Measurements from ENCODE around the gene NR5A1. TPM values are rescaled to one million over a fixed set of nuclear protein-coding genes. Genes with fewer than 3 reads are reported as not detected.
A peak's percentile ranks its signal among the peaks of the same experiment; 100 is the strongest.

NR5A1 gene
- total RNA-seq, 2 experiments from 2014 or later: not detected

DNA sequence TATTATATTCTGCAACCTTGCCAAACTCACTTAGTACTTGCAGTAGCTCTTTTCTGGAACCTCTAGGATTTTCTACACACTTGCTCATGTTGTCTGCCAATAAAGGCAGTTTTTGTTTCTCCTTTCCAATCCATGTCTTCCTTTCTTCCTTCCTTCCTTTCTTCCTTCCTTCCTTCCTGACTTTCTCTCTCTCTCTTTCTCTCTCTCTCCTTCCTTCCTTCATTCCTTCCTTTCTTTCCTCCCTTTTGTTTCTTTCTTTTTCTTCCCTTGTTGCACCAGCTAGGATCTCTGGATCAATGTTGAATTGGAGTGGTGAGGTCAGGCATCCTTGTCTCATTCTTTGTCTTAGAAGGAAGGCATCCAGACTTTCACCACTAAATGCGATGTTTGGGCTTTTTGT lies 44.5 kb downstream of the NR5A1 start:
- Mint-ChIP-seq H3K27ac (no peak overlapping the region), H3K4me1 (ENCODE audit: low read depth) (no peaks in the 10 kb centered on the region), H3K36me3 (ENCODE audit: low read depth) (no peaks in the 10 kb centered on the region), H3K4me3 (no peak overlapping the region), H3K9me3 (ENCODE audit: insufficient read depth) (no peaks in the 10 kb centered on the region), H3K27me3 (ENCODE audit: low read depth) (peaks cover 11% of the 10 kb centered on the region)
- DNase-seq: no peak
- no peak for ATAC-seq
- ChIA-PET POLR2A (no interaction called here), CTCF (interaction anchor here (2.1 kb wide), 1 partner anchor 74 kb away, joined by 6 read pairs; no protein-coding TSS in a partner anchor)

DNA sequence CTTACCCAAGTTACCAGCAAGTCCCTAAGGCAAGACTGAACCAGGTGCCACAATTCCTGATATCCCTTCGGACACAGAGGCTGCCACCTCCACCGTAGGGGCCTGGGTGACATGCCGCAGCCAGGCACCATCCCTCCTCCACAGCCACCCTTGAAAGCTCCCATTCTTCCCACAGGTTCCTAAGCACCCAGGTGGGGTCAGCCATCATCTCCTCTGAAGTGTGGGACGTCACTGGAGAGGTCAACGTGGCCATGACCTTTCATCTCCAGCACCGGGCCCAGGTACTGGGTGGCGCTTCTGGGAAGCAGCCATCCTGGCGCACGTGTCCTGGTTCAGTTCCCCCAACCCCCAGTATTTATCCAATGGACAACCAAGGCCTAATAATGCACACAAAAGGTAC lies 48.8 kb downstream of the NR5A1 start:
- DNase-seq: no peak
- Mint-ChIP-seq H3K9me3 (ENCODE audit: insufficient read depth) (no peaks in the 10 kb centered on the region), H3K27ac (no peak overlapping the region), H3K36me3 (ENCODE audit: low read depth) (no peaks in the 10 kb centered on the region), H3K4me3 (no peak overlapping the region), H3K4me1 (ENCODE audit: low read depth) (no peaks in the 10 kb centered on the region), H3K27me3 (ENCODE audit: low read depth) (peaks cover 11% of the 10 kb centered on the region)
- no peak for ATAC-seq
- CTCF ChIA-PET: no interaction called here
- POLR2A ChIA-PET: no interaction called here

DNA sequence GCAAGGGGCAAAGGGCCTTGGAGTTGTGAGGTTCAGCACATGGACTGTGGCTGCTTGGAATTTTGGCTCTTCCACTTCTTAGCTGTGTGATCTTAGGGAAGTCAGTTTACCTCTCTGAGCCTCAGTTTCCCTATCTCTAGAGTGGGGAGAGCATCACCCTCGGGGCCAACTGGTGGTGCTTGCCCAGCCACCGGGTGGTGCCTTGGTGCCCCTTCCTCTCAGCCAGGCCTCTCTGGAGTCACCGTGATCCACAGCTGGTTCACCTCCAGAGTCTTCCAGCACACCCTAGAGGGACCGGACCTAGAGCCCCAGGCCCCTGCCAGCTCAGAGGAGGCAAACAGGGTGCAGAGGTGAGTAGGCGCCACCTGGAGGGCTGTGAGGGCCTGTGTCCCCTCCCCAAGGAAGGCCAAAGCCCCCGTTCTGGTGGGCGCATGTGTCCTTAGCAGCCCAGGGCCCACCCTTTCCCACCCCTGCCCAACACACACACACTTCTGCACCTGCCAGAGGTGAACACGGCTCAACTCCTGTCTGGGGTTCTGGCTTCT lies 49.2 kb downstream of the NR5A1 start:
- Mint-ChIP-seq H3K27me3 (ENCODE audit: low read depth) (peaks cover 7% of the 10 kb centered on the region), H3K27ac (no peak overlapping the region), H3K36me3 (ENCODE audit: low read depth) (no peaks in the 10 kb centered on the region), H3K4me3 (no peak overlapping the region), H3K4me1 (ENCODE audit: low read depth) (no peaks in the 10 kb centered on the region), H3K9me3 (ENCODE audit: insufficient read depth) (no peaks in the 10 kb centered on the region)
- ATAC-seq: no peak
- ChIA-PET CTCF (no interaction called here), POLR2A (no interaction called here)
- DNase-seq: no peak

DNA sequence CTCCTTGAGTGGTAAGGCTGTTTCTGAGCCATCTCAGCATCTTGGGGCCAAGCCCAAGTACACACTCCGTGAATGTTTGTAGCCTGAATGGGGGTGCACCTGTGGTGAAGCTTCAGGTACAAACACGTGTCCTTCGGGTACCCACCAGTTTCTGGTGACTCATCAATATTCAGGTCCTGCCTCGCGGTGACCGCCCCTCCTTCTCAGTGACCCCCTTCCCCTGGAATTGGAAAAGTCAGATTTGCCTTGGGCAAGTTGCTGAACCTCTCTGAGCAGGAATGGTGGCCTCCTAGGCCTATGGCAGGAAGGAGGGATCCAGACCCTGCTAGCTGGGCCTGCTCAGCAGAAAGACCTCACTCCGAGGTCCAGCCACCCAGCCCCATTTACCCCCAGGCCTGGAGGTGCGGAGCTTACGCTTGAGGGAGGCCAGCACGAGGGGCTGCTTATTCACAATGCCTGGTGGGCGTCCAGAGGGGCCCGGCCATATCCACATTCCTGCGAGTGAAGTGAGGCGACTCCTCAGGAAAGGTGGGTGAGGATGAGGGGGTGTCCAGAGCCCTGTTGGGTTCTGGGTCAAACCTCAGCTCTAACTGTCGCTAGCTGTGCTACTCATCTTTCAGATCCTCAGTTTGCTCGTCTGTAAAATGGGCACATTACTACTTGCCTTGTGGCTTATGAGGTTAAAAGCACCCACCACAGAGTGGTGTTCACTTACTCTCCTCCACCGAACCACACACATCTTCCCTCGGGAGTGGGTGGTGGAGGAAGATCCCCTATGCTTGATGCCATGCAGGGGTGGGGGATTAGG lies 49.9 kb downstream of the NR5A1 start:
- Mint-ChIP-seq H3K4me3 (no peak overlapping the region), H3K36me3 (ENCODE audit: low read depth) (no peaks in the 10 kb centered on the region), H3K9me3 (ENCODE audit: insufficient read depth) (no peaks in the 10 kb centered on the region), H3K4me1 (ENCODE audit: low read depth) (no peaks in the 10 kb centered on the region), H3K27ac (no peak overlapping the region), H3K27me3 (ENCODE audit: low read depth) (peaks cover 7% of the 10 kb centered on the region)
- POLR2A ChIA-PET: no interaction called here
- DNase-seq (no peak), ATAC-seq (no peak)
- CTCF ChIA-PET: no interaction called here

DNA sequence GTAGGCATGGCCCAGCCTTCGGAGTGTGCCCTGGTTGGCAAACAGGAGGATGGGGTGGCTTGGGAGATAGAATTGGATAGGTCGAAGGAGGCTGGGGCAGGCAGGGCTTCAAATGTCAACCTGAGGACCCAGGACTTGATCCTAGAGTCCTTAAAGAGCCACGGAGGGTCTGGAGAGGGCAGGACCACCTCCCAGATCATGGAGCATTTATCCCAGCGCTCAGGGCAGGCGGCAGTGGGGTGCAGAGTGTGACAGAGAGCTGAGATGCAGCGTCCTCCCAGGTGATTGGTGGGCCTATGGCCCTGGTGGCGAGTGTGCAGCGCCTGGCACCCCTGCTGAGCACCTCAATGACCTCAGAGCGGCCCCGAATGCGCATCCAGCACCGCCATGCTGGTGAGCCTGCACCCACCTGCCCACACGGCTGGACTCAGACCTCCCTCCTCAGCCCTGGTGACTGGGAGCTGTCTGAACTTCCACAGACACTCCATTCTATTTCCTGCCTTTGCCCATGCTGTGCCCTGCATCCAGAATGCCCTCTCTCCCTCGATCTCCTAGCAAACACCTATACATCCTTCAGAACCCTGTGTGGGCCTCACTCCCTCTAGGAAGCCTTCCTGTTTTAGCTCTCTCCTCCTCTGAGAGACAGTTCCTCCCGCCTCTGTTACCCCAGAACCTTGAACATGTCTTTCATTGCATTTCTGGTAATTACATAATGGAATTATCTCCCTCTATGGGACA lies 50.7 kb downstream of the NR5A1 start:
- Mint-ChIP-seq H3K36me3 (ENCODE audit: low read depth) (no peaks in the 10 kb centered on the region), H3K4me3 (no peak overlapping the region), H3K27ac (no peak overlapping the region), H3K9me3 (ENCODE audit: insufficient read depth) (no peaks in the 10 kb centered on the region), H3K27me3 (ENCODE audit: low read depth) (peaks cover 8% of the 10 kb centered on the region), H3K4me1 (ENCODE audit: low read depth) (no peaks in the 10 kb centered on the region)
- no peak for DNase-seq
- CTCF ChIA-PET: no interaction called here
- ATAC-seq: no peak
- POLR2A ChIA-PET: no interaction called here

DNA sequence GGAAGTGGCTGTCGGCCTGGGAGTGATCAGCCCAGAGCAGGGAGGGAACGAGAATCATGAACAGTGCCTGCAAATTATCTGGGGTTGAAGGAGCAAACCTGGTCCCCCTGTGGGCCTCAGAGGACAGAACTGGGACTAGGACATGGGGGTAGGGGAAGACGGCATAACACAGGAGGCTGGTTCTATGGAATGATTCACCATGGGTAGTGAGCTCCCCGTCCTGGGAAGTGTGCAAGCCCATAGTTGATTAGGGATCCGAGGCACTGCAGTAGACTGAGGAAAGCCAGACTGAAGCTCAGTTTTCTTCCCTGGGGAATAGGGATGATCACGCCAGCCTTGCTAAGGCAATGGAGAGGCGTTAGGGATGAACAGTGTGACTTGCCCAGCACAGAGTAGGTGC lies 51.4 kb downstream of the NR5A1 start:
- Mint-ChIP-seq H3K27me3 (ENCODE audit: low read depth) (peaks cover 13% of the 10 kb centered on the region), H3K36me3 (ENCODE audit: low read depth) (no peaks in the 10 kb centered on the region), H3K27ac (no peak overlapping the region), H3K9me3 (ENCODE audit: insufficient read depth) (no peaks in the 10 kb centered on the region), H3K4me3 (no peak overlapping the region), H3K4me1 (ENCODE audit: low read depth) (no peaks in the 10 kb centered on the region)
- POLR2A ChIA-PET: no interaction called here
- CTCF ChIA-PET: interaction anchor here (0.7 kb wide), 1 partner anchor 37 kb away, joined by 4 read pairs; no protein-coding TSS in a partner anchor
- DNase-seq (no peak), ATAC-seq (no peak)

DNA sequence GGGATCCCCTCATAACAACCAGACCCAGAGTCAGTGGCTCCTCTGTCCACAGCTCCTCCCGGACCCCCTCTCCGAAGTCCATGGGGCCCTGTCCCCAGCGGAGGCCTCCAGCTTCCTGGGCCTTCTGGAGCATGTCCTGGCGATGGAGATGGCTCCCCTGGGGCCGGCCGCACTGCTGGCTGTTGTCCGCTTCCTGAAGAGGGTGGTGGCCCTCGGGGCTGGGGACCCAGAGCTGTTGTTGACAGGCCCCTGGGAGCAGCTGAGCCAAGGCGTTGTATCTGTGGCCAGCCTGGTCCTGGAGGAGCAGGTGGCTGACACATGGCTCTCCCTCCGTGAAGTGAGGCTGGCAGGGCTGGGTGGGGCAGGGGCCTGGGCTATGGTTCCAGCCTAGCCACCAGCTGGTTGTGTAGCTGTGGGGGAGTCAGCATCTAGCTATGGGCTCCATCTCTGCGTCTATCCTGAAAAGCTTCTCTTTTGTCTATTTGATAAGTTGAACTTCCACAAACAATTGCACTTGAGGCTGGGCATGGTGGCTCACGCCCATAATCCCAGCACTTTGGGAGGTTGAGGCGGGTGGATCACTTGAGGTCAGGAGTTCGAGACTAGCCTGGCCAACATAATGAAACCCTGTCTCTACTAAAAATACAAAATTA lies 52.3 kb downstream of the NR5A1 start:
- Mint-ChIP-seq H3K27ac (no peak overlapping the region), H3K4me1 (ENCODE audit: low read depth) (no peaks in the 10 kb centered on the region), H3K27me3 (ENCODE audit: low read depth) (peaks cover 17% of the 10 kb centered on the region), H3K9me3 (ENCODE audit: insufficient read depth) (no peaks in the 10 kb centered on the region), H3K4me3 (no peak overlapping the region), H3K36me3 (ENCODE audit: low read depth) (no peaks in the 10 kb centered on the region)
- ChIA-PET CTCF (no interaction called here), POLR2A (no interaction called here)
- no peak for ATAC-seq
- no peak for DNase-seq

DNA sequence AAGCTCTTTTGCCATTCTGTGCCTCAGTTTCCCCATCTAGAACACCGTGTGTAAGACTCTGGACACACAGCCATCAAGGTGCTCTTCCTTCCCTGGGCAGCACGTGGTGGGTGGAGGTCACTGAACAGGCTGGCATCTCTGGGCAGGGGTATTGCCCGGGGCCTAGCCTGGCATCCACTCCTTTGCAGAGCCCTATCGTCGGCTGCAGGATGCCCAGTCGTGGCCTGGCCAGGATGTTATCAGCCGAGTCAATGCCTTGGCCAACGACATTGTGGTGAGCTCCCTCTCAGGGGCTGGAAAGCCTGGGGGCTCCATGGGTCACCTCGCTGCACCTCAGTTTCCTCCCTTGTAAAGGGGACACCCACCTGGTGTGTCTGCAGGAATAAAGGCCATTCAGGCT lies 52.9 kb downstream of the NR5A1 start:
- H3K4me3 Mint-ChIP-seq: no peak overlapping the region
- POLR2A ChIA-PET: no interaction called here

DNA sequence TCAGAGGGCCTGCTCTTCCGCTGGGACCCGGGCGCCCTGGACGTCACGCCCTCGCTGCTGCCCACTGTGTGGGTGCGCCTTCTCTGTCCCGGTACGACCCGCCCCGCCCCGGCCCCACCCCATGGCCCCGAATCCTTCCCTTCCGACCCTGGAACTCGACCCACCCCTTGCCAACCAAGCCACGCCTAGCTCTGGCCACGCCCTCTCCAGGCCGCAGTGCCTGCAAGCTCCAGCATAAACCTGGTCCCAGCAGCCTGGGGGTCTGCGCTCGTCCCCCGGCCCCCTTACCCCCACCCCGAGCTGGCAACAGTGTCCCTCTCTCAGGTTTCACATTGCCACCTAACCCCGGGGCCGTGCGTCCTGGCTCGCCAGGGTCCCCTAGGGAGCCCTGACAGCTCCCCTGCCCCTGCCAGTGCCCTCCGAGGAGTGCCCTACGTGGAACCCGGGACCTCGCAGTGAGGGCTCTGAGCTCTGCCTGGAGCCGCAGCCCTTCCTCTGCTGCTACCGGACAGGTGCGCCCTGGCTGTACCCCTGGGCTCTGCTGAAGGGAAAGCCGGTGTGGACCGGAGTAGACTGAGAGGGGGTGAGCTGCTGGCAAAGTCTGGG lies 53.5 kb downstream of the NR5A1 start:
- ATAC-seq: peak; percentile 28
- Mint-ChIP-seq H3K36me3 (ENCODE audit: low read depth) (no peaks in the 10 kb centered on the region), H3K27ac (no peak overlapping the region), H3K4me1 (ENCODE audit: low read depth) (no peaks in the 10 kb centered on the region), H3K27me3 (ENCODE audit: low read depth) (peaks cover 22% of the 10 kb centered on the region), H3K9me3 (ENCODE audit: insufficient read depth) (no peaks in the 10 kb centered on the region), H3K4me3 (no peak overlapping the region)
- ChIA-PET POLR2A (no interaction called here), CTCF (no interaction called here)
- DNase-seq: no peak

More for the DNA sequence above, 52.9 kb downstream of the NR5A1 start:
- H3K36me3 Mint-ChIP-seq (ENCODE audit: low read depth): no peaks in the 10 kb centered on the region
- H3K4me1 Mint-ChIP-seq (ENCODE audit: low read depth): no peaks in the 10 kb centered on the region
- CTCF ChIA-PET: no interaction called here
- no peak overlapping the region for H3K27ac Mint-ChIP-seq
- ATAC-seq (no peak), DNase-seq (no peak)
- H3K27me3 Mint-ChIP-seq (ENCODE audit: low read depth): peaks cover 21% of the 10 kb centered on the region
- no peaks in the 10 kb centered on the region for H3K9me3 Mint-ChIP-seq (ENCODE audit: insufficient read depth)

DNA sequence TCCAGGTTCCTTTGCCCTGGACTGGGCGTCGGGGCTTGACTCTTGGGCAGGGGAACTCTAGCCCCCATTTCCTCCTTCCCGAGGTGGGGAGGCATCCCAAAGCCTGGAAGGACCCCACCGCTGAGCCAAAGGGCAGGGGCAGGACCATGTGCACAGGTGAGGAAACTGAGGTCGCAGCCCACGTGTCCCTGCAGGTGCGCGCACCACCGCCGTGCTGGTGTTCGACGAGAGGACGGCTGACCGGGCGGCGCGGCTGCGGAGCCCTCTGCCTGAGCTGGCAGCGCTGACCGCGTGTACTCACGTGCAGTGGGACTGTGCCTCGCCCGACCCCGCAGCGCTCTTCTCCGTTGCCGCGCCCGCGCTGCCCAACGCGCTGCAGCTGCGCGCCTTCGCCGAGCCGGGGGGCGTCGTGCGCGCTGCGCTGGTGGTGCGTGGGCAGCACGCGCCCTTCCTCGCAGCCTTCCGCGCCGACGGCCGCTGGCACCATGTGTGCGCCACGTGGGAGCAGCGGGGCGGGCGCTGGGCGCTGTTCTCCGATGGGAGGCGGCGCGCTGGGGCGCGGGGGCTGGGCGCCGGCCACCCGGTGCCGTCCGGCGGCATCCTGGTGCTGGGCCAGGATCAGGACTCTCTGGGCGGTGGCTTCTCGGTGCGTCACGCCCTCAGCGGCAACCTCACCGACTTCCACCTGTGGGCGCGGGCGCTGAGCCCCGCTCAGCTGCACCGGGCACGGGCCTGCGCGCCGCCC lies 54.2 kb downstream of the NR5A1 start:
- H3K4me1 Mint-ChIP-seq (ENCODE audit: low read depth): no peaks in the 10 kb centered on the region
- POLR2A ChIA-PET: no interaction called here
- CTCF ChIA-PET: no interaction called here
- no peak overlapping the region for H3K27ac Mint-ChIP-seq
- H3K27me3 Mint-ChIP-seq (ENCODE audit: low read depth): peaks cover 27% of the 10 kb centered on the region
- ATAC-seq (no peak), DNase-seq (no peak)
- H3K9me3 Mint-ChIP-seq (ENCODE audit: insufficient read depth): no peaks in the 10 kb centered on the region
- no peak overlapping the region for H3K4me3 Mint-ChIP-seq
- no peaks in the 10 kb centered on the region for H3K36me3 Mint-ChIP-seq (ENCODE audit: low read depth)

DNA sequence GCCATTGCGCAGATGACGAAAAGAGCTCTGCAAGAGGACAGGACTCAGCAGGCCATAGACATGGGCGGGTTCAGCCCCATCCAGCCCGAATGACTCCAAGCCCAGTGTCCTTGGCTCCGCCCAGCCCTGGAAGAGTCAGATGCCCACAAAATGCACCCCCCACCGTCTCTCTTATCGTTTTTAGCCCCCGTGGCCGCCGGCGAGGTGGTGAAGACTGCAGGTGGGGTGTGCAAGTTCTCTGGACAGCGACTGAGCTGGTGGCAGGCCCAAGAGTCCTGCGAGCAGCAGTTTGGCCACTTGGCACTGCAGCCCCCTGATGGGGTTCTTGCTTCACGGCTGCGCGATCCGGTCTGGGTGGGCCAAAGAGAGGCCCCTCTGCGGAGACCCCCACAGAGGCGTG lies 54.9 kb downstream of the NR5A1 start:
- ATAC-seq (no peak), DNase-seq (no peak)
- Mint-ChIP-seq H3K27ac (no peak overlapping the region), H3K4me1 (ENCODE audit: low read depth) (no peaks in the 10 kb centered on the region), H3K4me3 (no peak overlapping the region), H3K27me3 (ENCODE audit: low read depth) (peaks cover 27% of the 10 kb centered on the region), H3K9me3 (ENCODE audit: insufficient read depth) (no peaks in the 10 kb centered on the region), H3K36me3 (ENCODE audit: low read depth) (no peaks in the 10 kb centered on the region)
- POLR2A ChIA-PET: no interaction called here
- CTCF ChIA-PET: no interaction called here
